ENCODE measurements around the gene BCL6B. TPM values are rescaled to one million over a fixed set of nuclear protein-coding genes. Genes with fewer than 3 reads are reported as not detected.

BCL6B gene
- total and polyA plus RNA-seq, 2 experiments from 2014 or later = 3.3 to 4.5 TPM

- TF ChIP-seq, protein P1, sequence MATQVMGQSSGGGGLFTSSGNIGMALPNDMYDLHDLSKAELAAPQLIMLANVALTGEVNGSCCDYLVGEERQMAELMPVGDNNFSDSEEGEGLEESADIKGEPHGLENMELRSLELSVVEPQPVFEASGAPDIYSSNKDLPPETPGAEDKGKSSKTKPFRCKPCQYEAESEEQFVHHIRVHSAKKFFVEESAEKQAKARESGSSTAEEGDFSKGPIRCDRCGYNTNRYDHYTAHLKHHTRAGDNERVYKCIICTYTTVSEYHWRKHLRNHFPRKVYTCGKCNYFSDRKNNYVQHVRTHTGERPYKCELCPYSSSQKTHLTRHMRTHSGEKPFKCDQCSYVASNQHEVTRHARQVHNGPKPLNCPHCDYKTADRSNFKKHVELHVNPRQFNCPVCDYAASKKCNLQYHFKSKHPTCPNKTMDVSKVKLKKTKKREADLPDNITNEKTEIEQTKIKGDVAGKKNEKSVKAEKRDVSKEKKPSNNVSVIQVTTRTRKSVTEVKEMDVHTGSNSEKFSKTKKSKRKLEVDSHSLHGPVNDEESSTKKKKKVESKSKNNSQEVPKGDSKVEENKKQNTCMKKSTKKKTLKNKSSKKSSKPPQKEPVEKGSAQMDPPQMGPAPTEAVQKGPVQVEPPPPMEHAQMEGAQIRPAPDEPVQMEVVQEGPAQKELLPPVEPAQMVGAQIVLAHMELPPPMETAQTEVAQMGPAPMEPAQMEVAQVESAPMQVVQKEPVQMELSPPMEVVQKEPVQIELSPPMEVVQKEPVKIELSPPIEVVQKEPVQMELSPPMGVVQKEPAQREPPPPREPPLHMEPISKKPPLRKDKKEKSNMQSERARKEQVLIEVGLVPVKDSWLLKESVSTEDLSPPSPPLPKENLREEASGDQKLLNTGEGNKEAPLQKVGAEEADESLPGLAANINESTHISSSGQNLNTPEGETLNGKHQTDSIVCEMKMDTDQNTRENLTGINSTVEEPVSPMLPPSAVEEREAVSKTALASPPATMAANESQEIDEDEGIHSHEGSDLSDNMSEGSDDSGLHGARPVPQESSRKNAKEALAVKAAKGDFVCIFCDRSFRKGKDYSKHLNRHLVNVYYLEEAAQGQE (IDR thresholded peaks at IDR 0.05; ENCODE audit: unreplicated experiment) = no peak
These were observed 11.4 kb upstream of the BCL6B start (continued) for GRCh38 chr17:7011415-7011814.

GRCh38 chr17:7011942-7012254, 11.0 kb upstream of the BCL6B start:
- peak overlapping the region; percentile 77 for H3K4me2 ChIP-seq
- peaks cover 23% of the 10 kb centered on the region for H3K79me2 ChIP-seq (replicated peaks; ENCODE audit: insufficient read depth)
- H3K4me1 ChIP-seq (ENCODE audit: insufficient read depth) = peaks cover 20% of the 10 kb centered on the region; the same call in 1 of the 2 replicates
- Mint-ChIP-seq H3K27ac (peak overlapping the region; percentile 100; the same call in 1 of the 2 replicates), H3K9me3 (no peaks in the 10 kb centered on the region; the same call in 2 of the 3 replicates), H3K27me3 (ENCODE audit: insufficient read depth, low read depth, poor library complexity) (peaks cover 27% of the 10 kb centered on the region), H3K4me1 (peaks cover 29% of the 10 kb centered on the region), H3K4me3 (peak overlapping the region; percentile 96), H3K36me3 (ENCODE audit: low read depth) (peaks cover 16% of the 10 kb centered on the region)
- peaks cover 11% of the 10 kb centered on the region; the same call in 1 of the 2 replicates for H3F3A ChIP-seq (replicated peaks; ENCODE audit: low read depth)
- DNase-seq (ENCODE audit: low spot score) (no peak), ATAC-seq (no peak)
- peaks cover 8% of the 10 kb centered on the region; the same call in 1 of the 2 replicates for H3K27me3 ChIP-seq (ENCODE audit: insufficient read depth)
- no peaks in the 10 kb centered on the region for H3K9me2 ChIP-seq (ENCODE audit: insufficient read depth)
- no peaks in the 10 kb centered on the region for H3K36me3 ChIP-seq (ENCODE audit: insufficient read depth)
- H3K4me3 ChIP-seq = peak overlapping the region; percentile 100
- H4K20me1 ChIP-seq (replicated peaks; ENCODE audit: insufficient read depth) = peaks cover 11% of the 10 kb centered on the region; the same call in 1 of the 2 replicates
- 0 out of 2 replicates have a peak overlapping the region, but pooled peaks have one; percentile 93 for H2AFZ ChIP-seq
- H3K27ac ChIP-seq (ENCODE audit: low read depth) = peak overlapping the region; percentile 92; the same call in 1 of the 2 replicates
- TF ChIP-seq JUNB (IDR thresholded peaks at IDR 0.05; ENCODE audit: unreplicated experiment) (no peak), NANOG (IDR thresholded peaks at IDR 0.05; ENCODE audit: borderline replicate concordance) (no peak), POLR2AphosphoS5 (IDR thresholded peaks at IDR 0.05; ENCODE audit: low read depth) (no peak), ZNF462 (CRISPR knock-in tag; IDR thresholded peaks at IDR 0.05) (no peak), EZH2phosphoT487 (IDR thresholded peaks at IDR 0.05; ENCODE audit: unreplicated experiment) (no peak), STAT1 (IDR thresholded peaks at IDR 0.05; ENCODE audit: unreplicated experiment) (no peak), CREB1 (CRISPR knock-in tag; IDR thresholded peaks at IDR 0.05; ENCODE audit: low read depth) (no peak), ETS1 (IDR thresholded peaks at IDR 0.05) (no peak), ZNF331 (CRISPR knock-in tag; IDR thresholded peaks at IDR 0.05; ENCODE audit: low read depth) (no peak), ZNF114 (CRISPR knock-in tag; IDR thresholded peaks at IDR 0.05) (no peak)
- TF ChIP-seq, protein P1 (IDR thresholded peaks at IDR 0.05; ENCODE audit: unreplicated experiment) = no peak

Data from GM23338 (cell line).